ENCODE data around the gene ITGAE. TPM values are rescaled to one million over a fixed set of nuclear protein-coding genes. Genes with fewer than 3 reads are reported as not detected.

ITGAE gene
- total RNA-seq, 4 donors from 2014 or later = 5.7 to 40.5 (median 26.9) TPM

- TF ChIP-seq, protein P1, sequence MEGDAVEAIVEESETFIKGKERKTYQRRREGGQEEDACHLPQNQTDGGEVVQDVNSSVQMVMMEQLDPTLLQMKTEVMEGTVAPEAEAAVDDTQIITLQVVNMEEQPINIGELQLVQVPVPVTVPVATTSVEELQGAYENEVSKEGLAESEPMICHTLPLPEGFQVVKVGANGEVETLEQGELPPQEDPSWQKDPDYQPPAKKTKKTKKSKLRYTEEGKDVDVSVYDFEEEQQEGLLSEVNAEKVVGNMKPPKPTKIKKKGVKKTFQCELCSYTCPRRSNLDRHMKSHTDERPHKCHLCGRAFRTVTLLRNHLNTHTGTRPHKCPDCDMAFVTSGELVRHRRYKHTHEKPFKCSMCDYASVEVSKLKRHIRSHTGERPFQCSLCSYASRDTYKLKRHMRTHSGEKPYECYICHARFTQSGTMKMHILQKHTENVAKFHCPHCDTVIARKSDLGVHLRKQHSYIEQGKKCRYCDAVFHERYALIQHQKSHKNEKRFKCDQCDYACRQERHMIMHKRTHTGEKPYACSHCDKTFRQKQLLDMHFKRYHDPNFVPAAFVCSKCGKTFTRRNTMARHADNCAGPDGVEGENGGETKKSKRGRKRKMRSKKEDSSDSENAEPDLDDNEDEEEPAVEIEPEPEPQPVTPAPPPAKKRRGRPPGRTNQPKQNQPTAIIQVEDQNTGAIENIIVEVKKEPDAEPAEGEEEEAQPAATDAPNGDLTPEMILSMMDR (IDR thresholded peaks at IDR 0.05) = no peak
- no peak for TF ChIP-seq POLR2A (IDR thresholded peaks at IDR 0.05)
- no peak overlapping the region for H3K4me3 ChIP-seq
- intact Hi-C loops (cut with DNase I) = no loop called here
- H3K4me1 ChIP-seq = peaks cover 7 to 19% (median 8%) of the 10 kb centered on the region in 3 donors
- DNase-seq = no peak
- peaks cover 0 to 10% (median 8%) of the 10 kb centered on the region in 3 donors for H3K9me3 ChIP-seq
- no peaks in the 10 kb centered on the region for H3K36me3 ChIP-seq
- H3K27ac ChIP-seq = no peak overlapping the region
- 92 to 100% methylated on average over 2 to 4 of the region's 4 CpGs for WGBS, 2 donors
- peaks cover 5 to 37% (median 7%) of the 10 kb centered on the region in 4 donors for H3K27me3 ChIP-seq
These were observed 101.0 kb downstream of the ITGAE start for GRCh38 chr17:3699951-3700350.

- no peaks in the 10 kb centered on the region for H3K36me3 ChIP-seq
- H3K9me3 ChIP-seq = peaks cover 0 to 10% (median 8%) of the 10 kb centered on the region in 3 donors
- WGBS, 2 donors = 92% methylated on average over 4 of the region's 4 CpGs; no CpG with 5 or more reads in 1 of the 2 donors
- DNase-seq = no peak
- H3K27me3 ChIP-seq = peaks cover 5 to 55% (median 8%) of the 10 kb centered on the region in 4 donors
- intact Hi-C loops (cut with DNase I) = no loop called here
- H3K27ac ChIP-seq = no peak overlapping the region
- no peak overlapping the region for H3K4me3 ChIP-seq
- TF ChIP-seq, protein P1 (IDR thresholded peaks at IDR 0.05) = no peak
- TF ChIP-seq POLR2A (IDR thresholded peaks at IDR 0.05) = no peak
- H3K4me1 ChIP-seq = peaks cover 7 to 25% (median 8%) of the 10 kb centered on the region in 3 donors
These were observed 102.8 kb downstream of the ITGAE start for GRCh38 chr17:3698139-3698538.

DNA sequence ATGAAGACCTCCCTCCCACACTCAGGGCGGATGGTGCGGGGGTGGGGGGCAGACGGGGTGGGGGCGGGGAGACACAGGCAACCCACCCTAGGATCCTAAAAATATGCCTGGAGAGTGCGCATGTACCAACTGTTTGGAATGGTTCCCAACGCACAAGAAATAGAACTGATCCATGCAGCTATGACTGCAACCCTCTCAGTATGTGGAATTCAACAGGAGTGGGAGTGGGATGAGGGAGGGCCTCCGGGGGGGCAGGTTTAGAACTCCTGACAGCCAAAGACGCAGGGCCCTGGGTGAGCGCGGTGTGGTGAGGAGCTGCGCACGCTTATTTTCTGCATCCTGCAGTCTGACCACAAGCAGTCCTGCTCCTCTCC is 103.9 kb downstream of the ITGAE start:
- TF ChIP-seq, protein P1 (IDR thresholded peaks at IDR 0.05) = no peak
- no peak for TF ChIP-seq POLR2A (IDR thresholded peaks at IDR 0.05)
- Histone ChIP-seq H3K27ac (no peak overlapping the region), H3K4me3 (no peak overlapping the region), H3K27me3 (peaks cover 5 to 64% (median 8%) of the 10 kb centered on the region in 4 donors), H3K4me1 (peaks cover 7 to 25% (median 8%) of the 10 kb centered on the region in 3 donors), H3K9me3 (peaks cover 0 to 10% (median 8%) of the 10 kb centered on the region in 3 donors), H3K36me3 (no peaks in the 10 kb centered on the region)
- intact Hi-C loops (cut with DNase I) = no loop called here
- whole genome bisulfite sequencing, 2 donors = 75 to 78% methylated on average over 7 to 8 of the region's 12 CpGs
- no peak for DNase-seq

- H3K4me1 ChIP-seq = peaks cover 7 to 25% (median 8%) of the 10 kb centered on the region in 3 donors
- peaks cover 0 to 10% (median 8%) of the 10 kb centered on the region in 3 donors for H3K9me3 ChIP-seq
- peaks cover 5 to 76% (median 8%) of the 10 kb centered on the region in 4 donors for H3K27me3 ChIP-seq
- DNase-seq = no peak
- peak within 1 kb of the TSS in 1 of 4 donors; percentile 9 for H3K27ac ChIP-seq
- 0 to 2% methylated on average over 14 to 22 of the region's 65 CpGs for WGBS, 2 donors
- intact Hi-C loops (cut with DNase I) = no loop called here
- H3K4me3 ChIP-seq = peak within 1 kb of the TSS; percentile 34 to 68 (median 43)
- TF ChIP-seq, protein P1 (IDR thresholded peaks at IDR 0.05) = no peak
- peak in 1 of 4 donors; percentile 30 for TF ChIP-seq POLR2A (IDR thresholded peaks at IDR 0.05)
- no peaks in the 10 kb centered on the region for H3K36me3 ChIP-seq
These were observed 105.1 kb downstream of the ITGAE start, which contains the start of gene P2RX5 for GRCh38 chr17:3695723-3696411. P2RX5 (minus strand) TSS chr17:3696155; CDS start chr17:3696005, 150 bp downstream.

DNA sequence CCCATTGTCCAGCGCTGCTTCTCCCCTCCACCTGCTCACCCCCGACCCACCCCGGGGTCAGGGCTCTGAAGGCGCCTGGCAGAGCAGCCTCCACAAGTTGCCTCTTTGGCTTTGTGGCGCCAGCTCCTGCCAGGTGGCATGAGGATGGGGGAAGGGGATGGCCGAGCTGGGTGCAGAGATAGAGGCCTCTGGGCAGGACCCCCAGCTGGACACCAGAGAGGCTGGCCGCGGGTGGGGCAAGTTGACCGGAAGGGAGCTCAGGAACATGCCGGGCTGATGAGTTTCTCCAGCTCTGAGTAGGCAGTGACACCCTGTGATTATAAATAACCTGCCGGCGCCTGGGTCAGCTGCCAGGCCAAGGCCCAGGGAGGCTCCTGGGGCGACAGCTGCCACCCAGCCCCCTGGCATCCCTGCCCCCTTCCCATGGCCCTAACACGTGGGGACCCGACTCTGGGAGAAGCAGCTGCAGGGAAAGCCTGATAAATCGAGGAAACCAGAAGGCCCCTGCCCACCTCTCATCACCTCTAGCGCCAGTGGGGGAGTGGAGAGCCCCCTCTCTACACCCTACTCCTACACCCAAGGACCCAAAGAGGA is 105.8 kb downstream of the ITGAE start:
- intact Hi-C loops (cut with DNase I) = no loop called here

More for the DNA sequence above, 105.8 kb downstream of the ITGAE start:
- Histone ChIP-seq H3K4me1 (peaks cover 7 to 25% (median 8%) of the 10 kb centered on the region in 3 donors), H3K9me3 (peaks cover 0 to 10% (median 8%) of the 10 kb centered on the region in 3 donors), H3K36me3 (no peaks in the 10 kb centered on the region), H3K4me3 (peak overlapping the region; percentile 34 to 68 (median 43)), H3K27me3 (peaks cover 5 to 82% (median 8%) of the 10 kb centered on the region in 4 donors), H3K27ac (peak overlapping the region in 1 of 4 donors; percentile 9)
- WGBS, 2 donors = 33% methylated on average over 1 of the region's 17 CpGs; no CpG with 5 or more reads in 1 of the 2 donors
- TF ChIP-seq, protein P1 (IDR thresholded peaks at IDR 0.05) = no peak
- TF ChIP-seq POLR2A (IDR thresholded peaks at IDR 0.05) = no peak
- no peak for DNase-seq
